ENCODE measurements around the gene CHRNA5.

GRCh38 chr15:78565097-78565950 is at the start of gene CHRNA5:
- TF ChIP-seq GATA2 (IDR thresholded peaks at IDR 0.05; ENCODE audit: low read depth, low read length) (no peak), GATA3 (IDR thresholded peaks at IDR 0.05; ENCODE audit: low read depth, low read length) (no peak)
